ENCODE measurements around the gene FADS3. TPM values are rescaled to one million over a fixed set of nuclear protein-coding genes. Genes with fewer than 3 reads are reported as not detected.
"Not testable (repeated sequence)": the region's sequence is repeated elsewhere in the genome, so short reads cannot be mapped to it uniquely, and the experiment has no call there.

Gene FADS3
- total and polyA plus RNA-seq, 2 donors from 2014 or later: 20.5 to 58.2 TPM

DNA sequence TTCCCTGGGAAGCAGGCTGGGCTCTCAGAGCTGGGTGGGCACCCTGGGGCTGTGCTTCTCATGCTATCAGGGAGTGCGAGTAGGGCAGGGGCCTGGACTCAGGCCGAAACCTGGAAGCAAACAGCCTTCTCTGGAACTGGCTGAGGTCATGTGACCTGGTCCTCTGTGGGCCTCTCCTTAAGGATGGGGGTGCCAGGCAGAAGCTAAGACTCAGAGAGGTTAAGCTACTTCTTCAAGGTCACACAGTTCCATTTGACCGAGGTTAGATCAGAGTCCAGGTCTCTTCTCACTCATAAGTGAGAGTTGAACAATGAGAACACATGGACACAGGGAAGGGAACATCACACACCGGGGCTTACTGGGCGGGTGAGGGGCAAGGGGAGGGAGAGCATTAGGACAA is 7.4 kb downstream of the FADS3 start:
- no peak for FAIRE-seq
- intact Hi-C loops (cut with DNase I): no loop called here

DNA sequence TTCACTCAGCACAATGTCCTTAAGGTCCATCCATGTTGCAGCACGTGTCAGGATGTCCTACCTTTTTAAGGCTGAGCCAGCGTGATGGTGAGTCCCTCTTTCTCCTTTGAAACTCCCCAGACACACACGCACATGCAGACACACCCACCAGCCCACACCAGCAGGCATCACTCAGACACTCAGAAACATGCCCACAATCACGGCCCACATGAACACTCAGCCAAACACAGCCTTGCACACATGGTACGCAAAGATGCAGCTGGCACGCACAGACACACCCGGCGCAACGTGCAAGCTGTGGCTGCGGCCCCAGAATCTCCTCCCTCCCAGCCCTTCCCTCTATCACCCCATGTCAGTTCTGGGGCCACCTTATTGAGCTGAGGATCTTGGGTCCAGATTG is 8.0 kb downstream of the FADS3 start:
- no peaks in the 10 kb centered on the region for H3K36me3 ChIP-seq (ENCODE audit: control insufficient read depth in 2 of 3, insufficient read depth in 3 of 3, low read length in 3 of 3)
- no peaks in the 10 kb centered on the region for H3K9me3 ChIP-seq (ENCODE audit: control insufficient read depth in 2 of 3, insufficient read depth in 1 of 3, low read length in 3 of 3)
- no peak for DNase-seq
- FAIRE-seq: no peak
- H3K4me1 ChIP-seq (ENCODE audit: control insufficient read depth in 2 of 3, insufficient read depth in 2 of 3, low read depth in 1 of 3, low read length in 3 of 3): peaks cover 0 to 3% (median under 1%) of the 10 kb centered on the region in 3 donors
- no peak overlapping the region for H3K27ac ChIP-seq (ENCODE audit: low read depth in 2 of 2, low read length in 2 of 2)
- H3K4me3 ChIP-seq (ENCODE audit: low read length in 3 of 3): no peak overlapping the region
- TF ChIP-seq, protein P1, sequence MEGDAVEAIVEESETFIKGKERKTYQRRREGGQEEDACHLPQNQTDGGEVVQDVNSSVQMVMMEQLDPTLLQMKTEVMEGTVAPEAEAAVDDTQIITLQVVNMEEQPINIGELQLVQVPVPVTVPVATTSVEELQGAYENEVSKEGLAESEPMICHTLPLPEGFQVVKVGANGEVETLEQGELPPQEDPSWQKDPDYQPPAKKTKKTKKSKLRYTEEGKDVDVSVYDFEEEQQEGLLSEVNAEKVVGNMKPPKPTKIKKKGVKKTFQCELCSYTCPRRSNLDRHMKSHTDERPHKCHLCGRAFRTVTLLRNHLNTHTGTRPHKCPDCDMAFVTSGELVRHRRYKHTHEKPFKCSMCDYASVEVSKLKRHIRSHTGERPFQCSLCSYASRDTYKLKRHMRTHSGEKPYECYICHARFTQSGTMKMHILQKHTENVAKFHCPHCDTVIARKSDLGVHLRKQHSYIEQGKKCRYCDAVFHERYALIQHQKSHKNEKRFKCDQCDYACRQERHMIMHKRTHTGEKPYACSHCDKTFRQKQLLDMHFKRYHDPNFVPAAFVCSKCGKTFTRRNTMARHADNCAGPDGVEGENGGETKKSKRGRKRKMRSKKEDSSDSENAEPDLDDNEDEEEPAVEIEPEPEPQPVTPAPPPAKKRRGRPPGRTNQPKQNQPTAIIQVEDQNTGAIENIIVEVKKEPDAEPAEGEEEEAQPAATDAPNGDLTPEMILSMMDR (IDR thresholded peaks at IDR 0.05; ENCODE audit: borderline replicate concordance, extremely low read depth, insufficient read depth): no peak
- H3K9ac ChIP-seq (ENCODE audit: low read length in 3 of 3): no peak overlapping the region
- H3K27me3 ChIP-seq (ENCODE audit: control insufficient read depth, insufficient read depth, low read length): no peaks in the 10 kb centered on the region
- intact Hi-C loops (cut with DNase I): no loop called here

More for the DNA sequence above, 7.4 kb downstream of the FADS3 start:
- Histone ChIP-seq H3K27me3 (ENCODE audit: control insufficient read depth, insufficient read depth, low read length) (no peaks in the 10 kb centered on the region), H3K4me3 (ENCODE audit: low read length in 3 of 3) (no peak overlapping the region), H3K9me3 (ENCODE audit: control insufficient read depth in 2 of 3, insufficient read depth in 1 of 3, low read length in 3 of 3) (no peaks in the 10 kb centered on the region), H3K36me3 (ENCODE audit: control insufficient read depth in 2 of 3, insufficient read depth in 3 of 3, low read length in 3 of 3) (no peaks in the 10 kb centered on the region), H3K4me1 (ENCODE audit: control insufficient read depth in 2 of 3, insufficient read depth in 2 of 3, low read depth in 1 of 3, low read length in 3 of 3) (peaks cover 0 to 5% (median 3%) of the 10 kb centered on the region in 3 donors), H3K9ac (ENCODE audit: low read length in 3 of 3) (no peak overlapping the region), H3K27ac (ENCODE audit: low read depth in 2 of 2, low read length in 2 of 2) (no peak overlapping the region)
- TF ChIP-seq, protein P1 (IDR thresholded peaks at IDR 0.05; ENCODE audit: borderline replicate concordance, extremely low read depth, insufficient read depth): no peak
- DNase-seq: no peak

DNA sequence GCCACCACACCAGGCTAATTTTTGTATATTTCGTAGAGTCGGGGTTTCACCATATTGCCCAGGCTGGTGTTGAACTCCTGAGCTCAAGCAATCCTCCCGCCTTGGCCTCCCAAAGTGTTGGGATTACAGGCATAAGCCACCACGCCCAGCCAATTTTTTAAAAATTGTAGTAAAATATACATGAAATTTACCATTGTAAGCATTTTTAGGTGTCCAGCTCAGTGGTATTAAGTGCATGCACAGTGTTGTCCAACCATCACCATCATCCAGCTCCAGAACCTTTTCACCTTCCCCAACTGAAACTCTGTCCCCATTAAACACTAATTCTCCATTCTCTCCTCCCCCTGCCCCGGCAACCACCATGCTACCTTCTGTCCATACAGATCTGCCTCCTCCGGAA is 8.5 kb downstream of the FADS3 start:
- no peaks in the 10 kb centered on the region for H3K27me3 ChIP-seq (ENCODE audit: control insufficient read depth, insufficient read depth, low read length)
- H3K9me3 ChIP-seq (ENCODE audit: control insufficient read depth in 2 of 3, insufficient read depth in 1 of 3, low read length in 3 of 3): no peaks in the 10 kb centered on the region
- no peak overlapping the region for H3K27ac ChIP-seq (ENCODE audit: low read depth in 2 of 2, low read length in 2 of 2)
- H3K9ac ChIP-seq (ENCODE audit: low read length in 3 of 3): no peak overlapping the region
- intact Hi-C loops (cut with DNase I): no loop called here
- DNase-seq: no peak
- no peaks in the 10 kb centered on the region for H3K4me1 ChIP-seq (ENCODE audit: control insufficient read depth in 2 of 3, insufficient read depth in 2 of 3, low read depth in 1 of 3, low read length in 3 of 3)
- no peak overlapping the region for H3K4me3 ChIP-seq (ENCODE audit: low read length in 3 of 3)
- TF ChIP-seq, protein P1 (IDR thresholded peaks at IDR 0.05; ENCODE audit: borderline replicate concordance, extremely low read depth, insufficient read depth): no peak
- no peak for FAIRE-seq
- H3K36me3 ChIP-seq (ENCODE audit: control insufficient read depth in 2 of 3, insufficient read depth in 3 of 3, low read length in 3 of 3): no peaks in the 10 kb centered on the region

DNA sequence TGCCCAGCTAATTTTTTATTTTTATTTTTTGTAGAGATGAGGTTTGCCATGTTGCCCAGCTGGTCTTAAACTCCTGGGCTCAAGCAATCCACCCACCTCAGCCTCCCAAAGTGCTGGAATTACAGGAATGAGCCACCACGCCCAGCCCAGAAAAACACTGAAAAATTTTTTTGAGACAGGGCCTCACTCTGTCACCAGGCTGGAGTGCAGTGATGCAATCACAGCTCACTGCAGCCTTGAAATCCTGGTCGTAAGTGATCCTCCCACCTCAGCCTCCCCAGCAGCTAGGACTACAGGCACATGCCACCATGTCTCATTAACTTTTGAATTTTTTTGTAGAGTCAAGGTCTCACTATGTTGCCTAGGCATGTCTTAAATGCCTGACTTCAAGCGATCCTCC is 9.1 kb downstream of the FADS3 start:
- H3K9me3 ChIP-seq (ENCODE audit: control insufficient read depth in 2 of 3, insufficient read depth in 1 of 3, low read length in 3 of 3); H3K4me3 ChIP-seq (ENCODE audit: low read length in 3 of 3); FAIRE-seq; H3K27me3 ChIP-seq (ENCODE audit: control insufficient read depth, insufficient read depth, low read length); H3K4me1 ChIP-seq (ENCODE audit: control insufficient read depth in 2 of 3, insufficient read depth in 2 of 3, low read depth in 1 of 3, low read length in 3 of 3); DNase-seq; H3K9ac ChIP-seq (ENCODE audit: low read length in 3 of 3); intact Hi-C loops (cut with DNase I); H3K36me3 ChIP-seq (ENCODE audit: control insufficient read depth in 2 of 3, insufficient read depth in 3 of 3, low read length in 3 of 3); H3K27ac ChIP-seq (ENCODE audit: low read depth in 2 of 2, low read length in 2 of 2): not testable (repeated sequence)

Measured in kidney (tissue), 14 donors.